GM10248 (cell line): ENCODE results near the gene CYTIP.

Experiments
- CTCF ChIA-PET: fragments of 300-600 bp; sonication (Branson Sonifier 250); formaldehyde crosslinking; extraction: SDS; loops from one replicate; lab custom pipeline; 2021; ENCODE audit warnings: antibody characterized with exemption; lab: Yijun Ruan, JAX
- POLR2A ChIA-PET: fragments of 350-650 bp; sonication (Branson Sonifier 250); formaldehyde crosslinking; extraction: SDS; loops from one replicate; lab custom pipeline; 2020; ENCODE audit warnings: antibody characterized with exemption; lab: Yijun Ruan, JAX
- DNase-seq: peaks from one replicate; pipeline ENCODE4 v3.0.0; 2012; ENCODE audit errors: extremely low spot score
- CTCF ChIP-seq: IDR thresholded peaks from 2 replicates; pipeline ENCODE4 v1.5.1; 2012; ENCODE audit warnings: mild to moderate bottlenecking, low read depth; ENCODE audit errors: extremely low read depth, missing control alignments, control extremely low read depth

Gene CYTIP

GRCh38 chr2:157443795-157444640 is at the start of gene CYTIP:
Gene CYTIP, minus strand, starts transcription at chr2:157444089. Its CDS starts 69 bp downstream, at chr2:157444020.
- peak; percentile 38 for DNase-seq
- no peak for TF ChIP-seq CTCF
- ChIA-PET CTCF (interaction anchor here (0.6 to 1.8 kb wide), 14 partner anchors 10 to 141 kb away, joined by 3 to 13 read pairs (median 4); no protein-coding TSS in a partner anchor), POLR2A (interaction anchor here (0.6 to 1.7 kb wide), 7 partner anchors 9 to 1108 kb away, joined by 3 to 11 read pairs (median 4); no protein-coding TSS in a partner anchor)

GRCh38 chr2:157492189-157492773 is 48.4 kb upstream of the CYTIP start:
- peak; percentile 65 for DNase-seq
- ChIA-PET POLR2A (no interaction called here), CTCF (interaction anchor here (0.6 to 8.7 kb wide), 39 partner anchors 9 to 522 kb away, joined by 3 to 63 read pairs (median 5); partner anchors contain the start of gene ERMN)
- TF ChIP-seq CTCF = peak; percentile 67

GRCh38 chr2:157489983-157490382 is 46.1 kb upstream of the CYTIP start:
- POLR2A ChIA-PET = no interaction called here
- CTCF ChIA-PET = interaction anchor here (0.8 to 8.7 kb wide), 14 partner anchors 7 to 534 kb away, joined by 3 to 63 read pairs (median 4); no protein-coding TSS in a partner anchor

GRCh38 chr2:157488877-157489276 is 45.0 kb upstream of the CYTIP start:
- no peak for TF ChIP-seq CTCF
- no peak for DNase-seq
- ChIA-PET CTCF (interaction anchor here (0.6 to 8.7 kb wide), 12 partner anchors 9 to 535 kb away, joined by 3 to 63 read pairs (median 6); no protein-coding TSS in a partner anchor), POLR2A (no interaction called here)

More at GRCh38 chr2:157489983-157490382, 46.1 kb upstream of the CYTIP start:
- TF ChIP-seq CTCF = no peak
- no peak for DNase-seq

GRCh38 chr2:157487747-157488146 is 43.9 kb upstream of the CYTIP start:
- CTCF ChIA-PET = interaction anchor here (1.3 to 8.7 kb wide), 10 partner anchors 8 to 537 kb away, joined by 3 to 63 read pairs (median 6); no protein-coding TSS in a partner anchor
- POLR2A ChIA-PET = no interaction called here
- DNase-seq = no peak
- no peak for TF ChIP-seq CTCF

GRCh38 chr2:157487271-157487610 is 43.4 kb upstream of the CYTIP start:
- ChIA-PET CTCF (interaction anchor here (1.3 to 4.0 kb wide), 5 partner anchors 10 to 151 kb away, joined by 3 to 18 read pairs (median 7); no protein-coding TSS in a partner anchor), POLR2A (no interaction called here)
- no peak for TF ChIP-seq CTCF
- DNase-seq = no peak
